Activated CD4-positive, alpha-beta memory T cell treated with anti-CD3 and anti-CD28 coated beads, Interleukin-2, amount 10 ng/mL, durations not matched to agents 7 days and 5 days (primary cell): ENCODE results near the gene SLC29A2. TPM values are rescaled to one million over a fixed set of nuclear protein-coding genes. Genes with fewer than 3 reads are reported as not detected.
A peak's percentile ranks its signal among the peaks of the same experiment; 100 is the strongest.
"Not testable (repeated sequence)": the region's sequence is repeated elsewhere in the genome, so short reads cannot be mapped to it uniquely, and the experiment has no call there.

Source experiments
- CTCF ChIA-PET: fragments of 350-600 bp; sonication (Branson Sonifier 250); formaldehyde crosslinking; loops from one replicate; lab custom pipeline; 2021; ENCODE audit warnings: antibody characterized with exemption, inconsistent platforms; lab: Charles Lee
- POLR2A ChIA-PET: fragments of 350-600 bp; sonication (Branson Sonifier 250); formaldehyde crosslinking; loops from one replicate; lab custom pipeline; 2021; ENCODE audit warnings: antibody characterized with exemption; lab: Charles Lee
- DNase-seq: peaks from one replicate; pipeline ENCODE4 v3.0.0-alpha.2; 2020
- H3K27ac Mint-ChIP-seq: one replicate; pipeline ENCODE4 v1.8.0; 2021; ENCODE audit warnings: mild to moderate bottlenecking, mixed read lengths
- H3K27me3 Mint-ChIP-seq: one replicate; pipeline ENCODE4 v1.8.0; 2021; ENCODE audit warnings: mixed read lengths
- H3K36me3 Mint-ChIP-seq: one replicate; pipeline ENCODE4 v1.8.0; 2021; ENCODE audit warnings: low read depth, mixed read lengths
- H3K4me1 Mint-ChIP-seq: one replicate; pipeline ENCODE4 v1.8.0; 2021; ENCODE audit warnings: mixed read lengths
- H3K4me3 Mint-ChIP-seq: one replicate; pipeline ENCODE4 v1.8.0; 2021; ENCODE audit warnings: mild to moderate bottlenecking, mixed read lengths
- H3K9me3 Mint-ChIP-seq: one replicate; pipeline ENCODE4 v1.8.0; 2021; ENCODE audit warnings: mixed read lengths
- total RNA-seq, 2 experiments: library from RNA; stranded (reverse); gene quantifications; one replicate each; pipeline ENCODE4 v1.2.3, GENCODE V29; 2021

SLC29A2 gene
- total RNA-seq, 2 experiments from 2014 or later = 8.4 to 9.0 TPM

GRCh38 chr11:66362481-66363147, 8.9 kb downstream of the SLC29A2 start:
- H3K27ac Mint-ChIP-seq = no peak overlapping the region
- ChIA-PET POLR2A (interaction anchor here (1.0 to 1.7 kb wide), 2 partner anchors 8 to 10 kb away, joined by 3 to 7 read pairs; no protein-coding TSS in a partner anchor), CTCF (interaction anchor here (1.0 to 5.6 kb wide), 6 partner anchors 10 to 27 kb away, joined by 4 to 35 read pairs (median 6); partner anchors contain the start of gene RIN1)
- no peak overlapping the region for H3K4me3 Mint-ChIP-seq
- DNase-seq = no peak
- H3K4me1 Mint-ChIP-seq = no peaks in the 10 kb centered on the region
- no peaks in the 10 kb centered on the region for H3K36me3 Mint-ChIP-seq
- no peaks in the 10 kb centered on the region for H3K9me3 Mint-ChIP-seq
- H3K27me3 Mint-ChIP-seq = no peaks in the 10 kb centered on the region

- Mint-ChIP-seq H3K36me3 (no peaks in the 10 kb centered on the region), H3K27me3 (no peaks in the 10 kb centered on the region), H3K9me3 (no peaks in the 10 kb centered on the region), H3K4me3 (no peak overlapping the region), H3K27ac (no peak overlapping the region), H3K4me1 (no peaks in the 10 kb centered on the region)
- CTCF ChIA-PET = interaction anchor here (1.0 to 2.1 kb wide), 3 partner anchors 11 to 28 kb away, joined by 3 to 7 read pairs (median 4); no protein-coding TSS in a partner anchor
- POLR2A ChIA-PET = interaction anchor here (0.5 to 0.6 kb wide), 2 partner anchors 13 to 35 kb away, joined by 3 read pairs; no protein-coding TSS in a partner anchor
- no peak for DNase-seq
Observed at GRCh38 chr11:66361502-66361941, 10.0 kb downstream of the SLC29A2 start.

- POLR2A ChIA-PET = no interaction called here
Observed at GRCh38 chr11:66360406-66361073, 11.0 kb downstream of the SLC29A2 start.

DNA sequence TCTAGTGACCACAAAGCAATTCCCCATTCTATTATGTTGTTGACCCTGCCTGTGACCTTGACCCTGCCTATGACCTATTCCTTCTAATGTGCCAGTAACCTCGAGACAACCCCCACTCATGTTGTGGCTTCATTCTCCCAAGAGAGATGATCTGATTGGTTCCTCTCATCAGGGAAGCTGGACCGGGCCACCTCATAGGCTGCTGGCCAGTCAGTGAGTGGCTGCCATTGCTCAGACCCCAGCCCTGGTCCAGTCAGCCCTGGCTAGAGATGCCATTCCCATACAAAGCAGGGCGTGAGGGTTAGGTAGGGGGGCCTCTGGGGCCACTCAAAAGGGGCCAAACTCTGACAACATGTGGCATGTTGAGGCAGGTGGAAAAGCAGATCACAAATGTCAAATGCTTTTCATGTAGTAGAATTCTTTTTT, 11.9 kb downstream of the SLC29A2 start:
- Mint-ChIP-seq H3K36me3 (no peaks in the 10 kb centered on the region), H3K9me3 (no peaks in the 10 kb centered on the region), H3K27ac (no peak overlapping the region), H3K4me3 (no peak overlapping the region), H3K4me1 (no peaks in the 10 kb centered on the region), H3K27me3 (no peaks in the 10 kb centered on the region)
- ChIA-PET CTCF (no interaction called here), POLR2A (no interaction called here)
- DNase-seq = no peak

More at GRCh38 chr11:66360406-66361073, 11.0 kb downstream of the SLC29A2 start:
- no peaks in the 10 kb centered on the region for H3K27me3 Mint-ChIP-seq
- CTCF ChIA-PET = interaction anchor here (1.1 to 2.1 kb wide), 3 partner anchors 24 to 29 kb away, joined by 3 to 7 read pairs (median 3); no protein-coding TSS in a partner anchor
- no peak for DNase-seq
- no peaks in the 10 kb centered on the region for H3K36me3 Mint-ChIP-seq
- no peak overlapping the region for H3K27ac Mint-ChIP-seq
- H3K4me3 Mint-ChIP-seq = no peak overlapping the region
- H3K4me1 Mint-ChIP-seq = no peaks in the 10 kb centered on the region
- no peaks in the 10 kb centered on the region for H3K9me3 Mint-ChIP-seq

GRCh38 chr11:66350560-66351235, 20.9 kb downstream of the SLC29A2 start:
- POLR2A ChIA-PET, H3K9me3 Mint-ChIP-seq, H3K36me3 Mint-ChIP-seq, H3K27me3 Mint-ChIP-seq, H3K27ac Mint-ChIP-seq, DNase-seq, H3K4me3 Mint-ChIP-seq: not testable (repeated sequence)
- H3K4me1 Mint-ChIP-seq = peaks cover 19% of the 10 kb centered on the region
- CTCF ChIA-PET = interaction anchor here (1.0 to 1.6 kb wide), 3 partner anchors 13 to 39 kb away, joined by 4 to 7 read pairs (median 4); no protein-coding TSS in a partner anchor

- Mint-ChIP-seq H3K4me1 (peaks cover 34% of the 10 kb centered on the region), H3K36me3 (peaks cover 4% of the 10 kb centered on the region), H3K9me3 (no peaks in the 10 kb centered on the region), H3K27ac (peak overlapping the region; percentile 34), H3K4me3 (peak overlapping the region; percentile 11), H3K27me3 (no peaks in the 10 kb centered on the region)
- POLR2A ChIA-PET = no interaction called here
- CTCF ChIA-PET = no interaction called here
- no peak for DNase-seq
Observed at GRCh38 chr11:66349084-66349386, 22.5 kb downstream of the SLC29A2 start.

DNA sequence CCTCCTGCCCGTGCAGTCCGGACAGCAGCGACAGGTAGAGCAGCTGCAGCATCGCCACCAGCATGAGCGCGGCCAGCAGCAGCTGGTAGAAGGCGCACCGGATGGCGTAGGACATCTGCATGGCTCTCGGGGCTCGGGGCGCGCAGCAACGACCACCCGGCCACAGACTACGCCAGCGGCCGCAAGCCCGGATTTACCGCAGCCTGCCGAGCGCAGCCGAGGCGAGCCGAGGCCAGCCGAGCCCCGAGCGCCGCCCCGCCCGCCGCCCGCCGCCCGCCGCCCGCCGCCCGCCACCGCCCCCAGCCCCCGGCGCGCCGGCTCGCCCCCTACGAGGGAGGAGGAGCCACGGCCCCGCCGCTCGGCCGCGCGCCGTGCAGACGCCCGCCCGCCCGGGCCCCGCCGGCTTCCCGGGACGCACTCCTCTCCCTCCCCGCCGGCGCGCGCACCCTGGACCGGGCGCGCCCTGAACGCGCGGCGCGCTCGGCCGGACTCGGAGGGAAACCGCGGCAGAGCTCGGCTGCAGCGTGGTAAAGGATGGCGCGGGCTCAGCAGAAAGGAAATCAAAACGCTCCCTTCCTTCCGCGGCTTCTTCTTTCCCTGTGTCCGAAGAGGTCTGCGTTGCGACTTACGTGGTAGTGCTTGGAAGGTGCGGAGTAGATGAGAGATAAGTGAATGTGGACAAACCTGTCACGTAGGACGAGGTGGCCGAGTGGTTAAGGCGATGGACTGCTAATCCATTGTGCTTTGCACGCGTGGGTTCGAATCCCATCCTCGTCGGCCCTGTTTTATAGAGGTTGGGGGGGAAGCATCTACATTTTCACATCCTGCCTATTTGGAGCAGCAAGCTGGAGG, 23.9 kb downstream of the SLC29A2 start, which contains the start of gene B4GAT1:
TSS of gene B4GAT1 (minus strand) at position 205 of the 852 bp plus-strand sequence. CDS start at position 121, 84 bp downstream.
- H3K27me3 Mint-ChIP-seq = no peaks in the 10 kb centered on the region
- peak within 1 kb of the TSS; percentile 84 for H3K4me3 Mint-ChIP-seq
- H3K36me3 Mint-ChIP-seq = peaks cover 10% of the 10 kb centered on the region
- ChIA-PET CTCF (interaction anchor here (0.9 to 1.4 kb wide), 4 partner anchors 18 to 41 kb away, joined by 3 to 13 read pairs (median 5); no protein-coding TSS in a partner anchor), POLR2A (interaction anchor here (0.7 to 1.4 kb wide), 5 partner anchors 12 to 331 kb away, joined by 3 to 7 read pairs (median 3); partner anchors contain the start of gene MRPL11)
- DNase-seq = peak; percentile 87
- H3K27ac Mint-ChIP-seq = peak within 1 kb of the TSS; percentile 81
- H3K9me3 Mint-ChIP-seq = no peaks in the 10 kb centered on the region
- peaks cover 47% of the 10 kb centered on the region for H3K4me1 Mint-ChIP-seq

GRCh38 chr11:66346476-66347424, 24.8 kb downstream of the SLC29A2 start:
- Mint-ChIP-seq H3K36me3 (peaks cover 17% of the 10 kb centered on the region), H3K4me3 (peak overlapping the region; percentile 71), H3K27ac (peak overlapping the region; percentile 40), H3K27me3 (no peaks in the 10 kb centered on the region), H3K4me1 (peaks cover 48% of the 10 kb centered on the region), H3K9me3 (no peaks in the 10 kb centered on the region)
- POLR2A ChIA-PET = interaction anchor here (0.7 to 3.5 kb wide), 7 partner anchors 11 to 292 kb away, joined by 3 to 23 read pairs (median 5); partner anchors contain the start of genes RBM4 and SLC29A2
- CTCF ChIA-PET = interaction anchor here (1.0 to 4.1 kb wide), 4 partner anchors 34 to 43 kb away, joined by 3 to 25 read pairs (median 16); no protein-coding TSS in a partner anchor
- DNase-seq = no peak

DNA sequence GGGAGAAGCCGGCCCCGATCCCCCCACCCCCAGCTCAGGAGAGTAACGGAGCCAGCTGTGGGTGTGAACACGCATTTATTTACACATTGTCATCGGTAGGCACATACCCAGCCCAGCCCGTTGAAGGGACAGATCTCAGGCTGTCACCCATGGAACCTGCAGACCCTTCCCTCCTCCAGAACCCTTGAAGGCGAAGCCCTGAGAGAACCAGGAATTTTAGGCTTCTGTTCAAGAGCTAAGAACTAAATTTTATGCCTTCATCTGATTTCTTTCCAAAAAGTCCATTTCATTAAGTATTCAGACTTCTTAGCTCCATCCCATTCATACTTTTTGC, 26.3 kb downstream of the SLC29A2 start:
- ChIA-PET CTCF (interaction anchor here (0.6 to 4.1 kb wide), 8 partner anchors 10 to 117 kb away, joined by 3 to 25 read pairs (median 4); partner anchors contain the start of gene SLC29A2), POLR2A (interaction anchor here (1.0 to 3.5 kb wide), 11 partner anchors 9 to 497 kb away, joined by 3 to 23 read pairs (median 5); partner anchors contain the start of genes BANF1, EIF1AD, MRPL11 and RCE1)
- H3K27ac Mint-ChIP-seq = peak overlapping the region; percentile 87
- H3K4me3 Mint-ChIP-seq = peak overlapping the region; percentile 96
- no peaks in the 10 kb centered on the region for H3K9me3 Mint-ChIP-seq
- H3K36me3 Mint-ChIP-seq = peaks cover 28% of the 10 kb centered on the region
- DNase-seq = no peak
- peaks cover 51% of the 10 kb centered on the region for H3K4me1 Mint-ChIP-seq
- no peaks in the 10 kb centered on the region for H3K27me3 Mint-ChIP-seq

DNA sequence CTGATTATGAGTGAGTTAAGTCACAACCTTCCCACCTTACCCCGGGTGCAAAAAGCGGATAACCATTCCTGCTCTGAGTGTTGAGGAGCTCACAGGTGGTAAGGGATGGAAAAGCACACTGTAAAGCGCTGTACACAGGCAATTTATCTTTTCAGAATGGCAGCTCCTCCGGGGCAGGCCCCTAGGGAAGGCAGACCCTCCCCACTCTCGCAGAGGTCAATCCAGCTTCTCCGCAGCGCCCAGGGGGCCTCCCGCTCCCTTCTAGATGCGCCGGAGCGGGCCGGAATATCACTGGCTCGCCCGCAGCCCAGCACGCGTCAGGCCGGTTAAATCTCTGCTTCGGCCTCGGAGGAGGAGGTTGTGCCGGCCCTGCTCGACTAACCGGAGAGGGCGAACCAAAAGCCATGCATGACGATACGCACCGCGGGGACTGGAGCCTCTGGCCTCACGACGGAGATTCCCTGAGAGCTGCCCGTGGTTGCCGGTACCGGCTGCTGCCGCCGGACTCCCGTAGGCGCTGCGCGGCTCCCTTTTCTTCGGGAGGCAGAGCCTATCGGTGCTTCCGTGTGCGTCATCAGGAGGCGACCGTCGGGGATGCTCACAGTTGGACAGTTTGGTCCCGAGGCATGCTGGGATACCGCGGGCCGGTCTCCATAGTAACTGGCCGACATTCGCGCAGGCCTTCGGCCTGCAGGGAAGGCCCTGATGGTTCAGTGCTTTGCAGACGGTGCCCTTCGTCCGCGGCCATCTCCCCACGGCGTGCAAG, 26.8 kb downstream of the SLC29A2 start, which contains the start of gene BRMS1:
TSS of gene BRMS1 (minus strand) at position 555 of the 766 bp plus-strand sequence. CDS start 2,870 bp downstream, outside the sequence.
- peak; percentile 97 for DNase-seq
- Mint-ChIP-seq H3K4me1 (peaks cover 51% of the 10 kb centered on the region), H3K27ac (peak within 1 kb of the TSS; percentile 87), H3K36me3 (peaks cover 28% of the 10 kb centered on the region), H3K27me3 (no peaks in the 10 kb centered on the region), H3K9me3 (no peaks in the 10 kb centered on the region), H3K4me3 (peak within 1 kb of the TSS; percentile 96)
- ChIA-PET CTCF (interaction anchor here (0.7 to 4.1 kb wide), 5 partner anchors 18 to 117 kb away, joined by 4 to 25 read pairs (median 6); no protein-coding TSS in a partner anchor), POLR2A (interaction anchor here (0.9 to 3.5 kb wide), 15 partner anchors 8 to 498 kb away, joined by 3 to 23 read pairs (median 5); partner anchors contain the start of genes BANF1, EIF1AD, MRPL11 and RCE1)
